HCEC 1CT (cell line): Measurements from ENCODE around the gene PPP1R26.
"Not testable (repeated sequence)": the region's sequence is repeated elsewhere in the genome, so short reads cannot be mapped to it uniquely, and the experiment has no call there.

Source experiments
- DNase-seq: peaks from one replicate; pipeline ENCODE4 v3.0.0-alpha.2; 2017

Gene PPP1R26

GRCh38 chr9:135524130-135524861, 44.7 kb downstream of the PPP1R26 start:
- DNase-seq, result no peak

GRCh38 chr9:135525241-135526088, 45.9 kb downstream of the PPP1R26 start:
- DNase-seq, result no peak

GRCh38 chr9:135526089-135526729, 46.6 kb downstream of the PPP1R26 start:
- DNase-seq, result no peak

- DNase-seq, result no peak
These were observed 47.4 kb downstream of the PPP1R26 start for GRCh38 chr9:135526730-135527571.

GRCh38 chr9:135528842-135529435, 49.4 kb downstream of the PPP1R26 start:
- DNase-seq, result not testable (repeated sequence)

GRCh38 chr9:135530146-135530545, 50.6 kb downstream of the PPP1R26 start:
- DNase-seq, result no peak

GRCh38 chr9:135531096-135531495, 51.5 kb downstream of the PPP1R26 start:
- no peak for DNase-seq

GRCh38 chr9:135533113-135533512, 53.5 kb downstream of the PPP1R26 start:
- no peak for DNase-seq

GRCh38 chr9:135533674-135534073, 54.1 kb downstream of the PPP1R26 start:
- no peak for DNase-seq

GRCh38 chr9:135534192-135534711, 54.7 kb downstream of the PPP1R26 start:
- DNase-seq, result not testable (repeated sequence)

- not testable (repeated sequence) for DNase-seq
These were observed 55.2 kb downstream of the PPP1R26 start for GRCh38 chr9:135534826-135535225.

- not testable (repeated sequence) for DNase-seq
These were observed 56.0 kb downstream of the PPP1R26 start for GRCh38 chr9:135535631-135536030.

GRCh38 chr9:135536216-135536615, 56.6 kb downstream of the PPP1R26 start:
- DNase-seq, result no peak
